Esophagus squamous epithelium (tissue), 4 donors: ENCODE measurements around the gene EPHA6.

Experiments
- POLR2A ChIP-seq, 4 donors: fragments of 450-650 bp; IDR thresholded peaks; one replicate each; pipeline ENCODE4 v1.6.1; 2017; ENCODE audit warnings: antibody characterized with exemption in 4 of 4, mild to moderate bottlenecking in 4 of 4, moderate library complexity in 3 of 4
- TF ChIP-seq, protein P1 (sequence below), 6 experiments: fragments of 450-650 bp in 4 of 6; fragments of 200-600 bp in 2 of 6; sonication (generic) in 2 of 6; IDR thresholded peaks; one replicate each; pipeline ENCODE4 v1.5.1; 2016 to 2019; ENCODE audit warnings: antibody characterized with exemption in 6 of 6, mild to moderate bottlenecking in 4 of 6, moderate library complexity in 4 of 6

DNA sequence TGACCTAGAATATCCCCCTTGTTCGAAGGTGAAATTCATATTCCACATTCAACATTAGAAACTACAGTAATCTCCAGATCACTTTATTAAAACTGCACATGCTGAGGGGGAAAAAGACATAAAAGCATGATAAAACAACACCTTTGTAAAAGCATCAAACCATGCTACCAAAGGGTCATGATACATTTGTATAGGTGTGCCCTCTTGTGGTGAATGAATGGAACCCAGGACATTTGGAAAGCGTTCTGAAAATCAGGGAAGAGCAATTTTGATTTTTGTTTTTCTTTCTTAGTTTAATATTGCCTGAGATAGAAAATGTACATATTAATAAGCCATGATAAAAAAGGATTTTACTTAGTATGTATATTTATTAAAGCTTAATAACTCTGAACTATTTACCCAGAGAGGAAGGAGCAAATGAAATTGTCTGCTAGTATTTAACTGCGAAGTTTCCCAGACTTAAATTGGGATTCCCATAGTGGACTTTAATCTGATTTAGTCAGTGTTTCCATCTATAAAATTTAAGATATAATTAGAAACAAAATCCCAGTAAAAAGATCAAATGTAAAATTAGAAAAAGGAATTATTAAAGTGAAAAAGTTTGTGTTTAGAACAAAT, 844.4 kb downstream of the EPHA6 start:
- TF ChIP-seq, protein P1, sequence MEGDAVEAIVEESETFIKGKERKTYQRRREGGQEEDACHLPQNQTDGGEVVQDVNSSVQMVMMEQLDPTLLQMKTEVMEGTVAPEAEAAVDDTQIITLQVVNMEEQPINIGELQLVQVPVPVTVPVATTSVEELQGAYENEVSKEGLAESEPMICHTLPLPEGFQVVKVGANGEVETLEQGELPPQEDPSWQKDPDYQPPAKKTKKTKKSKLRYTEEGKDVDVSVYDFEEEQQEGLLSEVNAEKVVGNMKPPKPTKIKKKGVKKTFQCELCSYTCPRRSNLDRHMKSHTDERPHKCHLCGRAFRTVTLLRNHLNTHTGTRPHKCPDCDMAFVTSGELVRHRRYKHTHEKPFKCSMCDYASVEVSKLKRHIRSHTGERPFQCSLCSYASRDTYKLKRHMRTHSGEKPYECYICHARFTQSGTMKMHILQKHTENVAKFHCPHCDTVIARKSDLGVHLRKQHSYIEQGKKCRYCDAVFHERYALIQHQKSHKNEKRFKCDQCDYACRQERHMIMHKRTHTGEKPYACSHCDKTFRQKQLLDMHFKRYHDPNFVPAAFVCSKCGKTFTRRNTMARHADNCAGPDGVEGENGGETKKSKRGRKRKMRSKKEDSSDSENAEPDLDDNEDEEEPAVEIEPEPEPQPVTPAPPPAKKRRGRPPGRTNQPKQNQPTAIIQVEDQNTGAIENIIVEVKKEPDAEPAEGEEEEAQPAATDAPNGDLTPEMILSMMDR (IDR thresholded peaks at IDR 0.05) = peak in 5 of 6 experiments; percentile 34 to 72 (median 43)
- TF ChIP-seq POLR2A (IDR thresholded peaks at IDR 0.05) = no peak
